H1 (cell line): Measurements from ENCODE around the gene UVSSA. TPM values are rescaled to one million over a fixed set of nuclear protein-coding genes. Genes with fewer than 3 reads are reported as not detected.

Experiments
- BACH1 ChIP-seq: IDR thresholded peaks from 2 replicates; pipeline ENCODE4 v1.6.1; 2012; ENCODE audit warnings: low read length, improper control_type of control experiment
- BCL11A ChIP-seq, 2 experiments: IDR thresholded peaks; one replicate each; pipeline ENCODE4 v1.6.1; 2011; ENCODE audit warnings: low read depth in 2 of 2, low read length in 2 of 2, mild to moderate bottlenecking in 2 of 2
- CHD1 ChIP-seq: IDR thresholded peaks from 2 replicates; pipeline ENCODE4 v1.6.1; 2012; ENCODE audit warnings: low read depth, low read length, improper control_type of control experiment
- CHD2 ChIP-seq: IDR thresholded peaks from 2 replicates; pipeline ENCODE4 v1.6.1; 2012; ENCODE audit warnings: low read length, improper control_type of control experiment
- KDM5A ChIP-seq: fragments of 200-600 bp; IDR thresholded peaks from 2 replicates; pipeline ENCODE4 v1.7.1; 2012; ENCODE audit warnings: mild to moderate bottlenecking, low read length, inconsistent platforms, mixed read lengths
- RBBP5 ChIP-seq: IDR thresholded peaks from 2 replicates; pipeline ENCODE4 v1.7.1; 2012; ENCODE audit warnings: low read depth, mild to moderate bottlenecking, inconsistent platforms, low read length, moderate library complexity, borderline replicate concordance
- SP1 ChIP-seq: IDR thresholded peaks from 2 replicates; pipeline ENCODE4 v1.6.1; 2011; ENCODE audit warnings: low read depth, low read length
- SP4 ChIP-seq: IDR thresholded peaks from 2 replicates; pipeline ENCODE4 v1.6.1; 2012; ENCODE audit warnings: low read length, inconsistent platforms
- TCF12 ChIP-seq: IDR thresholded peaks from 2 replicates; pipeline ENCODE4 v1.6.1; 2011; ENCODE audit warnings: low read depth, mild to moderate bottlenecking, low read length
- YY1 ChIP-seq: IDR thresholded peaks from 2 replicates; pipeline ENCODE4 v1.6.1; 2011; ENCODE audit warnings: low read depth, mild to moderate bottlenecking, low read length
- polyA plus RNA-seq, 7 experiments: library from polyadenylated mRNA; depleted of rRNA in 3 of 7; stranded (reverse) in 5 of 7; unstranded in 2 of 7; fragments of >200 nt in 5 of 7; fragments of 200-250 nt in 2 of 7; gene quantifications; 1 replicate in 5 of 7; 2 replicates in 1 of 7; 4 replicates in 1 of 7; pipeline versions ENCODE4 v1.2.1 to v1.2.3, GENCODE V29; 2011 to 2013; ENCODE audit warnings: missing spikeins in 2 of 7, mixed read lengths in 2 of 7
- total RNA-seq: library from RNA; stranded (reverse); fragmentation: NEBNext Ultra II Directional; extraction: Animal tissue kit (Norgen Biotek cat#: 25700); gene quantifications from 2 replicates; pipeline ENCODE4 v1.2.1, GENCODE V29; 2021
- TF ChIP-seq, protein P1 (sequence below): fragments of 300-600 bp; sonication (generic); IDR thresholded peaks from 2 replicates; pipeline ENCODE4 v1.7.1; 2012; ENCODE audit warnings: low read length, moderate library complexity, mild to moderate bottlenecking, inconsistent platforms; ENCODE audit not compliant: insufficient replicate concordance

UVSSA gene
- total and polyA plus RNA-seq, 2 of the 8 experiments (the other 6 are each of a cell fraction or from before 2014, with no cell fraction given), result 14.5 to 19.4 TPM

DNA sequence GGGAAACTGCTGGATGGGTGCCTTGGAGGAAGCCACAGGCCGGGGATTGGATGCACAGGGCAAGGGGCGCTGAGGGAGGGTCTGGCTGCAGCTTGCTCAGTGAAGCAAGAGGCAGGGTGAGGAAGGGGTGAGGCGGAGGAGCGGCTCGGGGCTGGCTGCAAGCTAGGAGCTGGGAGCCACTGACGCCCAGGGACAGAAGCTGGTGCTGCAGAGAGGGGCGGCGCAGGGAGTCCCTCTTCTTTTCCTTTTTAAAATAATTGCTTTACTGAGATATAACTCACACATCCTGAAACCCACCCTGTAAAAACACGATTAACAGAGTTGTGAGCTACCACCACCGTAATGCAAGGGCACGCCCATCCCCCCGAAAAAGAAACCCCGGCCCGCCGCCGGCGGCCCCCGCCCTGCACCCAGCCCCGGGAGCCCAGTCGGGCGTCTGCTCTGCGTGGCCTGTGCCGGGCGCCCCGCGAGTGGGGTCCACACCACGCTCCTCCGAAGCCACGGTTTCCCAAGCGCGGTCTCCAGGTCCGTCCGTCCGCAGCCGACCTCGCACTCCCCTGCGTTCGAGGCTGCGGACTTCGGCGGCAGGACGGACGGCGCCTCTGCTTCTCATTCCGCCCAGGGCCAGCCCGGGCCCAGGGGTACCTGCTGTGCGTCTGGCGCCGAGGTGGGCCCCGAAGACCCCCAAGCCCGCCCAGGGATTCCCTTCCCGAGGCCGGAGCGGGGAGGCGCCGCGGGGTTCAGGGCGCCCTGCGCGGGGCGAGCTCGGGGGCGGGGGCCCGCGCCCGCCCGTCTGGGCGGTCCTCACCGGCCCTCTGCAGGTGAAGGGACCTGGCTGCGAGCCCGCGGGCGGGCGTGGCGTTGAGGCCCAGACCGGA is 866 bp upstream of the UVSSA start (continued):
- TF ChIP-seq, protein P1, sequence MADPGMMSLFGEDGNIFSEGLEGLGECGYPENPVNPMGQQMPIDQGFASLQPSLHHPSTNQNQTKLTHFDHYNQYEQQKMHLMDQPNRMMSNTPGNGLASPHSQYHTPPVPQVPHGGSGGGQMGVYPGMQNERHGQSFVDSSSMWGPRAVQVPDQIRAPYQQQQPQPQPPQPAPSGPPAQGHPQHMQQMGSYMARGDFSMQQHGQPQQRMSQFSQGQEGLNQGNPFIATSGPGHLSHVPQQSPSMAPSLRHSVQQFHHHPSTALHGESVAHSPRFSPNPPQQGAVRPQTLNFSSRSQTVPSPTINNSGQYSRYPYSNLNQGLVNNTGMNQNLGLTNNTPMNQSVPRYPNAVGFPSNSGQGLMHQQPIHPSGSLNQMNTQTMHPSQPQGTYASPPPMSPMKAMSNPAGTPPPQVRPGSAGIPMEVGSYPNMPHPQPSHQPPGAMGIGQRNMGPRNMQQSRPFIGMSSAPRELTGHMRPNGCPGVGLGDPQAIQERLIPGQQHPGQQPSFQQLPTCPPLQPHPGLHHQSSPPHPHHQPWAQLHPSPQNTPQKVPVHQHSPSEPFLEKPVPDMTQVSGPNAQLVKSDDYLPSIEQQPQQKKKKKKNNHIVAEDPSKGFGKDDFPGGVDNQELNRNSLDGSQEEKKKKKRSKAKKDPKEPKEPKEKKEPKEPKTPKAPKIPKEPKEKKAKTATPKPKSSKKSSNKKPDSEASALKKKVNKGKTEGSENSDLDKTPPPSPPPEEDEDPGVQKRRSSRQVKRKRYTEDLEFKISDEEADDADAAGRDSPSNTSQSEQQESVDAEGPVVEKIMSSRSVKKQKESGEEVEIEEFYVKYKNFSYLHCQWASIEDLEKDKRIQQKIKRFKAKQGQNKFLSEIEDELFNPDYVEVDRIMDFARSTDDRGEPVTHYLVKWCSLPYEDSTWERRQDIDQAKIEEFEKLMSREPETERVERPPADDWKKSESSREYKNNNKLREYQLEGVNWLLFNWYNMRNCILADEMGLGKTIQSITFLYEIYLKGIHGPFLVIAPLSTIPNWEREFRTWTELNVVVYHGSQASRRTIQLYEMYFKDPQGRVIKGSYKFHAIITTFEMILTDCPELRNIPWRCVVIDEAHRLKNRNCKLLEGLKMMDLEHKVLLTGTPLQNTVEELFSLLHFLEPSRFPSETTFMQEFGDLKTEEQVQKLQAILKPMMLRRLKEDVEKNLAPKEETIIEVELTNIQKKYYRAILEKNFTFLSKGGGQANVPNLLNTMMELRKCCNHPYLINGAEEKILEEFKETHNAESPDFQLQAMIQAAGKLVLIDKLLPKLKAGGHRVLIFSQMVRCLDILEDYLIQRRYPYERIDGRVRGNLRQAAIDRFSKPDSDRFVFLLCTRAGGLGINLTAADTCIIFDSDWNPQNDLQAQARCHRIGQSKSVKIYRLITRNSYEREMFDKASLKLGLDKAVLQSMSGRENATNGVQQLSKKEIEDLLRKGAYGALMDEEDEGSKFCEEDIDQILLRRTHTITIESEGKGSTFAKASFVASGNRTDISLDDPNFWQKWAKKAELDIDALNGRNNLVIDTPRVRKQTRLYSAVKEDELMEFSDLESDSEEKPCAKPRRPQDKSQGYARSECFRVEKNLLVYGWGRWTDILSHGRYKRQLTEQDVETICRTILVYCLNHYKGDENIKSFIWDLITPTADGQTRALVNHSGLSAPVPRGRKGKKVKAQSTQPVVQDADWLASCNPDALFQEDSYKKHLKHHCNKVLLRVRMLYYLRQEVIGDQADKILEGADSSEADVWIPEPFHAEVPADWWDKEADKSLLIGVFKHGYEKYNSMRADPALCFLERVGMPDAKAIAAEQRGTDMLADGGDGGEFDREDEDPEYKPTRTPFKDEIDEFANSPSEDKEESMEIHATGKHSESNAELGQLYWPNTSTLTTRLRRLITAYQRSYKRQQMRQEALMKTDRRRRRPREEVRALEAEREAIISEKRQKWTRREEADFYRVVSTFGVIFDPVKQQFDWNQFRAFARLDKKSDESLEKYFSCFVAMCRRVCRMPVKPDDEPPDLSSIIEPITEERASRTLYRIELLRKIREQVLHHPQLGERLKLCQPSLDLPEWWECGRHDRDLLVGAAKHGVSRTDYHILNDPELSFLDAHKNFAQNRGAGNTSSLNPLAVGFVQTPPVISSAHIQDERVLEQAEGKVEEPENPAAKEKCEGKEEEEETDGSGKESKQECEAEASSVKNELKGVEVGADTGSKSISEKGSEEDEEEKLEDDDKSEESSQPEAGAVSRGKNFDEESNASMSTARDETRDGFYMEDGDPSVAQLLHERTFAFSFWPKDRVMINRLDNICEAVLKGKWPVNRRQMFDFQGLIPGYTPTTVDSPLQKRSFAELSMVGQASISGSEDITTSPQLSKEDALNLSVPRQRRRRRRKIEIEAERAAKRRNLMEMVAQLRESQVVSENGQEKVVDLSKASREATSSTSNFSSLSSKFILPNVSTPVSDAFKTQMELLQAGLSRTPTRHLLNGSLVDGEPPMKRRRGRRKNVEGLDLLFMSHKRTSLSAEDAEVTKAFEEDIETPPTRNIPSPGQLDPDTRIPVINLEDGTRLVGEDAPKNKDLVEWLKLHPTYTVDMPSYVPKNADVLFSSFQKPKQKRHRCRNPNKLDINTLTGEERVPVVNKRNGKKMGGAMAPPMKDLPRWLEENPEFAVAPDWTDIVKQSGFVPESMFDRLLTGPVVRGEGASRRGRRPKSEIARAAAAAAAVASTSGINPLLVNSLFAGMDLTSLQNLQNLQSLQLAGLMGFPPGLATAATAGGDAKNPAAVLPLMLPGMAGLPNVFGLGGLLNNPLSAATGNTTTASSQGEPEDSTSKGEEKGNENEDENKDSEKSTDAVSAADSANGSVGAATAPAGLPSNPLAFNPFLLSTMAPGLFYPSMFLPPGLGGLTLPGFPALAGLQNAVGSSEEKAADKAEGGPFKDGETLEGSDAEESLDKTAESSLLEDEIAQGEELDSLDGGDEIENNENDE, result no peak
- no peak for TF ChIP-seq BCL11A (IDR thresholded peaks at IDR 0.05; ENCODE audit: low read depth in 2 of 2, low read length in 2 of 2)
- TF ChIP-seq TCF12, result no peak
- no peak for TF ChIP-seq KDM5A
- TF ChIP-seq SP4, result no peak
- no peak for TF ChIP-seq SP1
- TF ChIP-seq RBBP5, result peak; percentile 89
- TF ChIP-seq BACH1, result no peak
- TF ChIP-seq CHD2, result no peak
- no peak for TF ChIP-seq YY1
- no peak for TF ChIP-seq CHD1
